WTC11 (cell line): Measurements from ENCODE around the gene TRRAP. TPM values are rescaled to one million over a fixed set of nuclear protein-coding genes. Genes with fewer than 3 reads are reported as not detected.

ENCODE experiments used
- ATAC-seq: fragments of 200-7000 bp; cut with Tn5 transposase; 2 replicates; pipeline ENCODE4 v1.10.0; 2021; ENCODE audit warnings: mild to moderate bottlenecking, moderate library complexity
- CTCF ChIA-PET: fragments of 300-600 bp; sonication (Branson Sonifier 250); formaldehyde crosslinking; loops from one replicate; lab custom pipeline; 2021; ENCODE audit warnings: antibody characterized with exemption; lab: Charles Lee
- POLR2A ChIA-PET: fragments of 350-600 bp; sonication (Branson Sonifier 250); formaldehyde crosslinking; loops from one replicate; lab custom pipeline; 2021; ENCODE audit warnings: antibody characterized with exemption; lab: Charles Lee
- DNase-seq: peaks from one replicate; pipeline ENCODE4 v3.0.0; 2021; ENCODE audit warnings: low spot score
- H3K27ac Mint-ChIP-seq: 2 replicates; pipeline ENCODE4 v1.8.0; 2021; ENCODE audit warnings: mixed read lengths
- H3K27me3 Mint-ChIP-seq: 2 replicates; pipeline ENCODE4 v1.8.0; 2021; ENCODE audit warnings: low read depth, mild to moderate bottlenecking, moderate library complexity, mixed read lengths
- H3K36me3 Mint-ChIP-seq: 2 replicates; pipeline ENCODE4 v1.8.0; 2021; ENCODE audit warnings: mixed read lengths
- H3K4me1 Mint-ChIP-seq: 2 replicates; pipeline ENCODE4 v1.8.0; 2022; ENCODE audit warnings: mixed read lengths
- H3K4me3 Mint-ChIP-seq: 2 replicates; pipeline ENCODE4 v1.8.0; 2021; ENCODE audit warnings: mild to moderate bottlenecking, moderate library complexity, mixed read lengths
- H3K9me3 Mint-ChIP-seq: 2 replicates; pipeline ENCODE4 v1.8.0; 2021; ENCODE audit warnings: mixed read lengths
- ARID4B ChIP-seq: sonication (generic); formaldehyde crosslinking; IDR thresholded peaks from 2 replicates; pipeline ENCODE4 v1.8.0; 2023; ENCODE audit warnings: missing genetic modification reagents, mild to moderate bottlenecking, borderline replicate concordance
- ATF1 ChIP-seq: sonication (generic); formaldehyde crosslinking; IDR thresholded peaks from 2 replicates; pipeline ENCODE4 v1.8.1; 2023; ENCODE audit warnings: mild to moderate bottlenecking, moderate library complexity, missing genetic modification reagents
- ATF2 ChIP-seq: sonication (generic); formaldehyde crosslinking; IDR thresholded peaks from 2 replicates; pipeline ENCODE4 v1.8.1; 2022; ENCODE audit warnings: low read depth, missing genetic modification reagents, borderline replicate concordance
- ATF3 ChIP-seq: sonication (generic); formaldehyde crosslinking; conservative IDR thresholded peaks from 2 replicates; pipeline ENCODE4 v1.8.1; 2022; ENCODE audit warnings: mild to moderate bottlenecking, missing genetic modification reagents
- CBFB ChIP-seq: sonication (generic); formaldehyde crosslinking; IDR thresholded peaks from 2 replicates; pipeline ENCODE4 v1.8.1; 2022; ENCODE audit warnings: mild to moderate bottlenecking, low read depth, missing genetic modification reagents
- CDX4 ChIP-seq: fragments of 250-450 bp; sonication (Bioruptor Pico); IDR thresholded peaks from 2 replicates; pipeline ENCODE4 v1.9.0; 2021; ENCODE audit warnings: moderate library complexity, mild to moderate bottlenecking, inconsistent platforms, borderline replicate concordance
- CREB1 ChIP-seq: sonication (generic); formaldehyde crosslinking; IDR thresholded peaks from 2 replicates; pipeline ENCODE4 v1.8.0; 2023; ENCODE audit warnings: mild to moderate bottlenecking, missing genetic modification reagents
- E2F4 ChIP-seq: sonication (generic); formaldehyde crosslinking; IDR thresholded peaks from 2 replicates; pipeline ENCODE4 v1.8.1; 2022; ENCODE audit warnings: low read depth, mild to moderate bottlenecking, moderate library complexity, missing genetic modification reagents, borderline replicate concordance
- EMX1 ChIP-seq: fragments of 250-450 bp; sonication (Bioruptor Pico); IDR thresholded peaks from 2 replicates; pipeline ENCODE4 v1.8.0; 2021; ENCODE audit warnings: mild to moderate bottlenecking
- FOXP1 ChIP-seq: sonication (generic); formaldehyde crosslinking; IDR thresholded peaks from 2 replicates; pipeline ENCODE4 v1.8.0; 2022; ENCODE audit warnings: missing genetic modification reagents, mild to moderate bottlenecking, moderate library complexity, borderline replicate concordance
- HMGA2 ChIP-seq: fragments of 250-450 bp; sonication (Bioruptor Pico); IDR thresholded peaks from 2 replicates; pipeline ENCODE4 v1.4.0; 2021; ENCODE audit warnings: mild to moderate bottlenecking, moderate library complexity
- NR1H2 ChIP-seq: sonication (generic); formaldehyde crosslinking; IDR thresholded peaks from 2 replicates; pipeline ENCODE4 v1.9.0; 2021; ENCODE audit warnings: mild to moderate bottlenecking, moderate library complexity, missing genetic modification reagents
- PRRX2 ChIP-seq: fragments of 250-450 bp; sonication (Bioruptor Pico); IDR thresholded peaks from 2 replicates; pipeline ENCODE4 v1.8.0; 2021; ENCODE audit warnings: mild to moderate bottlenecking
- RELA ChIP-seq: sonication (generic); formaldehyde crosslinking; IDR thresholded peaks from 2 replicates; pipeline ENCODE4 v1.8.1; 2022; ENCODE audit warnings: missing genetic modification reagents, mild to moderate bottlenecking, borderline replicate concordance
- SMAD4 ChIP-seq: sonication (generic); formaldehyde crosslinking; IDR thresholded peaks from 2 replicates; pipeline ENCODE4 v1.8.0; 2022; ENCODE audit warnings: mild to moderate bottlenecking, missing genetic modification reagents
- ZBTB43 ChIP-seq: sonication (generic); formaldehyde crosslinking; IDR thresholded peaks from 2 replicates; pipeline ENCODE4 v1.8.1; 2023; ENCODE audit warnings: mild to moderate bottlenecking, missing genetic modification reagents
- ZNF121 ChIP-seq: sonication (generic); formaldehyde crosslinking; IDR thresholded peaks from 2 replicates; pipeline ENCODE4 v1.8.0; 2023; ENCODE audit warnings: missing genetic modification reagents
- ZNF317 ChIP-seq: sonication (generic); formaldehyde crosslinking; IDR thresholded peaks from 2 replicates; pipeline ENCODE4 v1.8.1; 2023; ENCODE audit warnings: low read depth, mild to moderate bottlenecking, moderate library complexity, missing genetic modification reagents, borderline replicate concordance
- ZNF416 ChIP-seq: fragments of 250-450 bp; sonication (Bioruptor Pico); IDR thresholded peaks from 2 replicates; pipeline ENCODE4 v1.9.0; 2021; ENCODE audit warnings: mild to moderate bottlenecking, inconsistent platforms
- ZNF512 ChIP-seq: sonication (generic); formaldehyde crosslinking; IDR thresholded peaks from 2 replicates; pipeline ENCODE4 v1.8.1; 2022; ENCODE audit warnings: missing genetic modification reagents, borderline replicate concordance
- ZNF671 ChIP-seq: fragments of 250-450 bp; sonication (Bioruptor Pico); IDR thresholded peaks from 2 replicates; pipeline ENCODE4 v1.8.0; 2021; ENCODE audit warnings: mild to moderate bottlenecking
- total RNA-seq: library from RNA; stranded (reverse); gene quantifications from 3 replicates; pipeline ENCODE4 v1.2.3, GENCODE V29; 2021
- TF ChIP-seq, protein P1 (sequence below): fragments of 250-450 bp; sonication (Bioruptor Pico); conservative IDR thresholded peaks from 2 replicates; pipeline ENCODE4 v1.9.0; 2021; ENCODE audit warnings: mild to moderate bottlenecking

TRRAP gene
- total RNA-seq, 1 experiment from 2014 or later, result 46.5 TPM

DNA sequence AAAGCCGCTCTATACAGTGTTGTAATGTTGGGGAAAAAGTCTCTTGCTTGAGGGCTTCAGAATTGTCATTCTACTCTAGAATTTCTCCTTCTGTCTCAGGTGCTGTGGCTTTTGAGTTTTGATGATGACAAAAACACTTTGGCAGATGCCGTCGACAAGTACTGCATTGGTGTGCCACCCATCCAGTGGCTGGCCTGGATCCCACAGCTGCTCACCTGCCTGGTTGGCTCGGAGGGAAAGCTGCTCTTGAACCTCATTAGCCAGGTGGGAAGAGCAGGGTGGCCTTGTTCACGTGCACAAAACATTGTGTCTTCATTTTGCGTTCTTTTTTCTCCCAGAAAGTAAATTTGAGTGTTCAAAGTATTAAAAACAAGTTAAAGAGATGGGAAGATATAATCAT is 112.0 kb downstream of the TRRAP start:
- DNase-seq (no peak), ATAC-seq (no peak)
- Mint-ChIP-seq H3K4me3 (no peak overlapping the region), H3K27me3 (no peaks in the 10 kb centered on the region), H3K4me1 (no peaks in the 10 kb centered on the region), H3K36me3 (peaks cover 82% of the 10 kb centered on the region), H3K27ac (no peak overlapping the region), H3K9me3 (peaks cover 18% of the 10 kb centered on the region)
- TF ChIP-seq ZBTB43, result no peak
- TF ChIP-seq CDX4 (CRISPR knock-in tag), result no peak
- no peak for TF ChIP-seq FOXP1 (CRISPR knock-in tag)
- TF ChIP-seq ARID4B (CRISPR knock-in tag), result no peak
- no peak for TF ChIP-seq ZNF671
- no peak for TF ChIP-seq HMGA2 (CRISPR knock-in tag)
- TF ChIP-seq SMAD4 (CRISPR knock-in tag), result no peak
- no peak for TF ChIP-seq ZNF121 (CRISPR knock-in tag)
- TF ChIP-seq ZNF512, result no peak
- no peak for TF ChIP-seq CBFB (CRISPR knock-in tag)
- no peak for TF ChIP-seq ATF3
- TF ChIP-seq CREB1, result no peak
- no peak for TF ChIP-seq ATF2 (CRISPR knock-in tag)
- no peak for TF ChIP-seq EMX1
- ChIA-PET CTCF (interaction anchor here (1.2 kb wide), 1 partner anchor 112 kb away, joined by 3 read pairs; the partner anchor contains the start of gene TRRAP), POLR2A (no interaction called here)

DNA sequence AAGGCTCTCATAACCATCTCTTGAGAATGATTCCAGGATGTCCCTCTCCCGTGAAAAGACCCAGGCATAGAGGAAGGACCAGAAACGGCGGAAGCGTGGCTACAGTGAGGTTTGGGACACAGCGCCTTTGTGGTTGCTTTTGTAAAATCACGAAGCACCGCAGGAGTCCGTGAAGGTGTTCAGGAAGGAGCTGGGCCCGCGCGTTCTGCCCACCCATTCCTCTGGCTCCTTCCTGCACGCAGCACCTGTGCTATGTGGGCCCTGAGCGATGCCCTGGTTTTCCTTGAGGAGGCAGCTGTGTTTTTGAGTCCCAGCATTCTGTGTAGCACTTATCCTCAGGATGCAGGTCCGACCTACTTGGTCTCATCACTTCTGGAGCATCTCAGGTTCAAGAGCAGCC is 112.8 kb downstream of the TRRAP start:
- Mint-ChIP-seq H3K9me3 (peaks cover 10% of the 10 kb centered on the region), H3K4me1 (no peaks in the 10 kb centered on the region), H3K27ac (no peak overlapping the region), H3K27me3 (no peaks in the 10 kb centered on the region), H3K4me3 (no peak overlapping the region), H3K36me3 (peaks cover 82% of the 10 kb centered on the region)
- no peak for DNase-seq
- ATAC-seq, result no peak
- POLR2A ChIA-PET, result no interaction called here
- CTCF ChIA-PET, result interaction anchor here (1.2 kb wide), 1 partner anchor 112 kb away, joined by 3 read pairs; the partner anchor contains the start of gene TRRAP
- no peak for TF ChIP-seq CDX4 (CRISPR knock-in tag)
- TF ChIP-seq CREB1, result no peak
- no peak for TF ChIP-seq E2F4 (CRISPR knock-in tag)
- TF ChIP-seq ZNF416 (CRISPR knock-in tag), result no peak
- no peak for TF ChIP-seq ATF1 (CRISPR knock-in tag)
- TF ChIP-seq NR1H2, result no peak
- TF ChIP-seq, protein P1, sequence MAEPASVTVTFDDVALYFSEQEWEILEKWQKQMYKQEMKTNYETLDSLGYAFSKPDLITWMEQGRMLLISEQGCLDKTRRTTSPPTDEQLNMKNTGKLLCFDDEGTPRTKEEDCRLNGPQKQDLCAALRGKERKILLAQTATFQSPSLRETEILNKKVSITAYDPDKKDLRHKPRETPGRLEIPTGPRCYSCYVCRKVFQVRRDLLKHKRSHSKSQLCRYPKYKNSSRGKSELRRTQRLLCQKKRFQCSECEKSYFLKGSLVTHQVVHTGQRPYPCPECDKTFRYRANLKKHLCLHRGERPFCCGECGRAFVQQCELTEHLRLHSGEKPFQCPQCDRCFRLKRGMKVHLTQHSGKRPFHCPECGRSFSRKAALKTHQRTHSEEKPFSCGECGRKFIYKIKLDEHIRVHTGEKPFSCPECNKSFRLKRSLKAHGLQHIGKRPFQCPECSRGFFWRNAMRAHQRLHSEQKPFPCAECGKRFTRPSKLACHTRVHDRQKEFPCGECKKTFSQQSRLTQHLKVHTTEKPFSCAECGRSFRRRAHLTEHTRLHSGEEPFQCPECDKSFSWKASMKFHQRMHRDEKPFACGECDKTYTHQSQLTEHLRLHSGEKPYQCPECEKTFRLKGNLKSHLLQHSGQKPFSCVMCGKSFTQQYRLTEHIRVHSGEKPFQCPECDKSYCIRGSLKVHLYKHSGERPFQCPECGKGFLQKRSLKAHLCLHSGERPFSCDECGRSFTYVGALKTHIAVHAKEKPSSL, result no peak
- TF ChIP-seq ZNF317, result no peak
- TF ChIP-seq PRRX2, result no peak
- no peak for TF ChIP-seq RELA (CRISPR knock-in tag)
